ENCODE data around the gene UNKL. TPM values are rescaled to one million over a fixed set of nuclear protein-coding genes. Genes with fewer than 3 reads are reported as not detected.

The UNKL gene
- total and polyA plus RNA-seq, 7 experiments from 2014 or later = 4.0 to 152 (median 95.3) TPM

DNA sequence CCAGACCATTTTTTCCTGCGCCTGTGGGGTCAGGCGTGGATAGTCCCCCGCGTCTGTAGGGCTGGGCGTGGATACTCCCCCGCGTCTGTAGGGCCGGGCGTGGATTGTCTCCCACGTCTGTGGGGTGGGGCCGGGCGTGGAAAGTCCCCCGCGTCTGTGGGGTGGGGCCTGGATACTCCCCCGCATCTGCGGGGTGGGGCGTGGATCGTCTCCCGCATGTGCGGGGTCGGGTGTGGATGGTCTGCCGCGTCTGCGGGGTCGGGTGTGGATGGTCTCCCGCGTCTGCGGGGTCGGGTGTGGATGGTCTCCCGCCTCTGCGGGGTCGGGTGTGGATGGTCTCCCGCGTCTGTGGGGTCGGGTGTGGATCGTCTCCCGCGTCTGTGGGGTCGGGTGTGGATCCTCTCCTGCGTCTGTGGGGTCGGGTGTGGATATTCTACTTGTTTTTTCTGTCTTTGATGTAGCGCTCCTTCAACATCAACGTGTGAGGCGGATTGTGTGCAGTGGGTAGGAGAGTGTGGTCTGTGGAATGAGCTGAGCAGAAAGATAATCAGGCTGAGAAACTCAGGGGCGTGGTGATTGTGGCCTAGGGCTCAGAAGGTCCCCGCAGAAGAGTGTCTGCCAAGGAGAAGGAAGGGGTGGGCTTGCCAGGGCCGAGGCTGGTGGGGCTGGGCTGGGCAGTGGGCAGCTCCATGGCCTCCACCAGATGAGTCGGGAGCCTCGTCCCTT is 59.5 kb downstream of the UNKL start:
- no peak for DNase-seq
- Histone ChIP-seq H3K4me1 (ENCODE audit: control insufficient read depth in 2 of 2, insufficient read depth in 2 of 2, low read length in 2 of 2) (peaks cover 13 to 21% of the 10 kb centered on the region in 2 donors), H3K27me3 (ENCODE audit: control insufficient read depth in 2 of 2, insufficient read depth in 2 of 2, low read length in 2 of 2) (no peaks in the 10 kb centered on the region), H3K36me3 (ENCODE audit: control insufficient read depth in 2 of 3, insufficient read depth in 3 of 3, low read length in 3 of 3) (peaks cover 0 to 14% (median 0%) of the 10 kb centered on the region in 3 experiments), H3K27ac (ENCODE audit: low read depth, low read length) (no peak overlapping the region), H3K4me3 (ENCODE audit: low read length) (no peak overlapping the region), H3K9me3 (ENCODE audit: control insufficient read depth in 2 of 3, low read length in 3 of 3) (no peaks in the 10 kb centered on the region)
- ChIA-PET POLR2A (no interaction called here), CTCF (interaction anchor here (2.0 kb wide), 1 partner anchor 10 kb away, joined by 8 read pairs; no protein-coding TSS in a partner anchor)
- H3K27ac Mint-ChIP-seq = peak overlapping the region in 5 of 9 donors; percentile 20 to 88 (median 47)
- ATAC-seq = no peak
- peaks cover 0 to 2% (median 0%) of the 10 kb centered on the region in 5 donors for H3K36me3 Mint-ChIP-seq
- H3K27me3 Mint-ChIP-seq = peaks cover 0 to 5% (median 0%) of the 10 kb centered on the region in 5 donors
- peaks cover 0 to 18% (median 0%) of the 10 kb centered on the region in 11 donors for H3K9me3 Mint-ChIP-seq
- H3K4me3 Mint-ChIP-seq = peak overlapping the region in 3 of 10 donors; percentile 36 to 50 (median 38)
- intact Hi-C loops (cut with micrococcal nuclease) = loop anchor here in 1 of 2 donors (5.0 kb wide), 2 partner anchors 67 to 828 kb away; partner anchors contain the start of genes CAPN15 and UQCC4
- H3K4me1 Mint-ChIP-seq = peaks cover 28 to 50% (median 34%) of the 10 kb centered on the region in 7 donors

DNA sequence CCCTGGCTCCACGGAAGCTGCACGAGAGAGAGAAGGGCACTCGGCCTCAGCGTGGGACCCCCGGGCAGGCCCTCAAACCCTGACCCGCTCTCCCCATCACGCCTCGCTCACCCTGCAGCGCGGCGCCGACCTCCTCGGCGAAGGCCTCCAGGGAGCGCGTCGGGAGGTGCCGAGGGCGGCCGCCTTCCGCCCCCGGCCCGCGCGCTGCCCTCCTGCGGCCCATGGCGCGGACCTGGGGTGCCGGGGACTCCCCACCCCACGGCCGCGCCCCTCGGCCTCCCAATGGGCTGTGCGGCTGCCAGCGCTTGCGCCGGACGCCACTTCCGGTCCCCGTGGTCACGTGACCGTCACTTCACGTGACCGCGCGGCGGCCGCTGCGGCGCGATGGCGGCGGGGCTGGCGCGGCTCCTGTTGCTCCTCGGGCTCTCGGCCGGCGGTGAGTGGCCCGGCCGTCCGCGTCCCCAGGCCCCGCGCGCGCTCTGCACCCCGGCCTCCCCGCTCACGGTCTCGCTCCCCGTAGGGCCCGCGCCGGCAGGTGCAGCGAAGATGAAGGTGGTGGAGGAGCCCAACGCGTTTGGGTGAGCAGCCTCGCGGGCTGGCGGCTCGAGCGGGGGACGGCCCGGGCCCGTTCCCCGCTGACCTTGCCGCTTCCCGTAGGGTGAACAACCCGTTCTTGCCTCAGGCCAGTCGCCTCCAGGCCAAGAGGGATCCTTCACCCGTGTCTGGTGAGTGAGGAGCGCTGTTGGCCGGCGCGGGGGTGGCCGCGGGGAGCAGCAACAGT is 62.7 kb downstream of the UNKL start, which contains the start of the genes GNPTG and TSR3:
Gene GNPTG, plus strand, starts transcription at position 350 of the 781 bp plus-strand sequence. Its CDS starts 35 bp downstream, at position 385.
Gene TSR3, minus strand, starts transcription at position 297 of the 781 bp plus-strand sequence. Its CDS starts 74 bp downstream, at position 223.
- Histone ChIP-seq H3K36me3 (ENCODE audit: control insufficient read depth in 2 of 3, insufficient read depth in 3 of 3, low read length in 3 of 3) (peaks cover 0 to 31% (median 0%) of the 10 kb centered on the region in 3 experiments), H3K4me3 (ENCODE audit: low read length) (peak within 1 kb of the TSS; percentile 71), H3K27me3 (ENCODE audit: control insufficient read depth in 2 of 2, insufficient read depth in 2 of 2, low read length in 2 of 2) (no peaks in the 10 kb centered on the region), H3K27ac (ENCODE audit: low read depth, low read length) (peak within 1 kb of the TSS; percentile 81), H3K9me3 (ENCODE audit: control insufficient read depth in 2 of 3, low read length in 3 of 3) (no peaks in the 10 kb centered on the region), H3K4me1 (ENCODE audit: control insufficient read depth in 2 of 2, insufficient read depth in 2 of 2, low read length in 2 of 2) (peaks cover 13 to 21% of the 10 kb centered on the region in 2 donors)
- ChIA-PET CTCF (no interaction called here), POLR2A (interaction anchor here (0.7 to 1.2 kb wide), 3 partner anchors 10 to 859 kb away, joined by 3 to 6 read pairs (median 3); no protein-coding TSS in a partner anchor)
- Mint-ChIP-seq H3K27ac (peak within 1 kb of the TSS; percentile 75 to 96 (median 86)), H3K9me3 (peaks cover 0 to 18% (median 0%) of the 10 kb centered on the region in 11 donors), H3K36me3 (peaks cover 0 to 2% (median 0%) of the 10 kb centered on the region in 5 donors), H3K4me3 (peak within 1 kb of the TSS; percentile 81 to 90 (median 86)), H3K4me1 (peaks cover 28 to 45% (median 34%) of the 10 kb centered on the region in 7 donors), H3K27me3 (peaks cover 0 to 5% (median 0%) of the 10 kb centered on the region in 5 donors)
- ATAC-seq (peak; percentile 93), DNase-seq (peak; percentile 77 to 96 (median 86))
- intact Hi-C loops (cut with micrococcal nuclease) = loop anchor here (1.0 to 5.0 kb wide), 6 partner anchors 8 to 824 kb away; partner anchors contain the start of genes UBE2I (in 2 of the 2), CAPN15 (in 1 of the 2) and UQCC4 (in 1 of the 2)

DNA sequence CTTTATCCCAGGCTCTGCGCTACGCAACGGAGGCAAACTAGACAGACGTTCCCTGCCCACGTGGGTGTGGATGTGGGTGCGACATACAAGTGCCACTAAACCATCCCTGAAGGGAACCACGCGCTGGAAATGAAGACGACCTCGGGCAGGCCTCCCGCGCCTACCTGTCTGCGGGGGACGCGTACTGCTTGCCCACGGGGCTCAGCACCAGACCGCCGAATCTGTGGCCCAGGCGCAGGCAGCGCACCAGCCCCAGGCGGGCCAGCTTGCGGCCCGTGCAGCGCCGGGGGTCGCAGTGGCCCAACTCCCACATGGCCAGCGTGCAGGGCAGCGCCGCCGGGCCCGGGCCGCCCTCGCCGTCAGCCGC is 63.3 kb downstream of the UNKL start:
- ChIA-PET POLR2A (interaction anchor here (0.7 to 1.7 kb wide), 4 partner anchors 10 to 858 kb away, joined by 3 to 6 read pairs (median 4); partner anchors contain the start of gene UBE2I), CTCF (no interaction called here)
- DNase-seq = no peak
- peaks cover 0 to 2% (median 0%) of the 10 kb centered on the region in 5 donors for H3K36me3 Mint-ChIP-seq
- H3K4me1 ChIP-seq (ENCODE audit: control insufficient read depth in 2 of 2, insufficient read depth in 2 of 2, low read length in 2 of 2) = peaks cover 13 to 21% of the 10 kb centered on the region in 2 donors
- peaks cover 0 to 31% (median 0%) of the 10 kb centered on the region in 3 experiments for H3K36me3 ChIP-seq (ENCODE audit: control insufficient read depth in 2 of 3, insufficient read depth in 3 of 3, low read length in 3 of 3)
- peaks cover 28 to 45% (median 34%) of the 10 kb centered on the region in 7 donors for H3K4me1 Mint-ChIP-seq
- H3K9me3 ChIP-seq (ENCODE audit: control insufficient read depth in 2 of 3, low read length in 3 of 3) = no peaks in the 10 kb centered on the region
- H3K27me3 Mint-ChIP-seq = peaks cover 0 to 5% (median 0%) of the 10 kb centered on the region in 5 donors
- peak overlapping the region; percentile 71 to 88 (median 81) for H3K4me3 Mint-ChIP-seq
- H3K27ac Mint-ChIP-seq = peak overlapping the region in 8 of 9 donors; percentile 24 to 90 (median 66)
- intact Hi-C loops (cut with micrococcal nuclease) = loop anchor here (1.0 to 5.0 kb wide), 6 partner anchors 8 to 824 kb away; partner anchors contain the start of genes UBE2I (in 2 of the 2), CAPN15 (in 1 of the 2) and UQCC4 (in 1 of the 2)
- no peak for ATAC-seq
- H3K9me3 Mint-ChIP-seq = peaks cover 0 to 18% (median 0%) of the 10 kb centered on the region in 11 donors
- no peaks in the 10 kb centered on the region for H3K27me3 ChIP-seq (ENCODE audit: control insufficient read depth in 2 of 2, insufficient read depth in 2 of 2, low read length in 2 of 2)
- peak overlapping the region; percentile 71 for H3K4me3 ChIP-seq (ENCODE audit: low read length)
- H3K27ac ChIP-seq (ENCODE audit: low read depth, low read length) = peak overlapping the region; percentile 81

DNA sequence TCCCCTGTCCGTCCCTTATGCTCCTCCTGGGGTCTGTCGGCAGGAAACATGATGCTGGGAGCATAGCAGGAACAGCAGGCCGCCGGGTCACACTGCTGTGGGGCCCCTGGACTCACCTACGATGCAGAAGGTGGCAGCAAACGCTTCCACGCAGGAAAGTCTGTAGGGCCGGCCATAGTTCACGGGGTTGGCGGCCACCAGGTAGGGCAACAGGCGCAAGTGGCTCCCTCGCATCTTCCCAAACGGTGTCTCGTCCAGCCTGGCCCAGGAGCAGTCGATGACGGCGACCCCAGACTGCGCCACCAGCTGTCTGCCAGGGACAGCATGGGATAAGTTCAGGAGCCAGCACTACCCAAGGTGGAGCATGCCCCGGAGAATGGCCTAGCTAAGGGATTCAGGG is 63.8 kb downstream of the UNKL start:
- no peaks in the 10 kb centered on the region for H3K9me3 ChIP-seq (ENCODE audit: control insufficient read depth in 2 of 3, low read length in 3 of 3)
- intact Hi-C loops (cut with micrococcal nuclease) = loop anchor here (1.0 to 5.0 kb wide), 6 partner anchors 7 to 823 kb away; partner anchors contain the start of genes UBE2I (in 2 of the 2), CAPN15 (in 1 of the 2) and UQCC4 (in 1 of the 2)
- H3K36me3 ChIP-seq (ENCODE audit: control insufficient read depth in 2 of 3, insufficient read depth in 3 of 3, low read length in 3 of 3) = peaks cover 0 to 31% (median 0%) of the 10 kb centered on the region in 3 experiments
- H3K4me3 ChIP-seq (ENCODE audit: low read length) = peak overlapping the region; percentile 71
- Mint-ChIP-seq H3K36me3 (peaks cover 0 to 2% (median 0%) of the 10 kb centered on the region in 5 donors), H3K4me3 (peak overlapping the region; percentile 71 to 88 (median 81)), H3K4me1 (peaks cover 28 to 45% (median 34%) of the 10 kb centered on the region in 7 donors), H3K27ac (peak overlapping the region in 7 of 9 donors; percentile 24 to 90 (median 62)), H3K9me3 (peaks cover 0 to 18% (median 0%) of the 10 kb centered on the region in 11 donors), H3K27me3 (peaks cover 0 to 5% (median 0%) of the 10 kb centered on the region in 5 donors)
- no peak for ATAC-seq
- H3K27me3 ChIP-seq (ENCODE audit: control insufficient read depth in 2 of 2, insufficient read depth in 2 of 2, low read length in 2 of 2) = no peaks in the 10 kb centered on the region
- CTCF ChIA-PET = no interaction called here
- DNase-seq = no peak
- POLR2A ChIA-PET = interaction anchor here (0.5 to 1.7 kb wide), 4 partner anchors 9 to 352 kb away, joined by 3 to 6 read pairs (median 4); partner anchors contain the start of gene UBE2I
- H3K27ac ChIP-seq (ENCODE audit: low read depth, low read length) = peak overlapping the region; percentile 81
- peaks cover 13 to 21% of the 10 kb centered on the region in 2 donors for H3K4me1 ChIP-seq (ENCODE audit: control insufficient read depth in 2 of 2, insufficient read depth in 2 of 2, low read length in 2 of 2)

DNA sequence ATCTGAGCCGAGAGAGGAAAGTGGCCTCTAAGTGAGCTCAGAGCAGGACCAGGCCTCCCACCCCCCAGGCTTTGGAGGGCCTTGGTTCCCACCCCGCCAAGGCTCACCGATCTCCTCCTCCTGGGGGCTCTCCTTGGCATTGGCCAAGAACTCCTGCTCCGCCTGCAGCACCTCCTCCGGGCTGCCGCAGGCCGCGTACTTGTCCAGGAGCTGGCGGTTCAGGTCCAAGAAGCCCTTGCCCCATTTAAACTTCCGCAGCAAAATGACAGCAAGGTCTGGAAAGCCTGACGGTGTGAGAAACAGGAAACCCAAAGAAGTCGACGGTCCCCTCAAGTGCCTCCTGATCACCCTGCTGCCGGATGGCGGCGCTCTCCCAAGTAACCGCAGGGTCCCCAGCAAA is 64.6 kb downstream of the UNKL start:
- H3K36me3 Mint-ChIP-seq = peaks cover 0 to 2% (median 0%) of the 10 kb centered on the region in 5 donors
- peak overlapping the region in 5 of 9 donors; percentile 14 to 66 (median 62) for H3K27ac Mint-ChIP-seq
- Histone ChIP-seq H3K27ac (ENCODE audit: low read depth, low read length) (no peak overlapping the region), H3K27me3 (ENCODE audit: control insufficient read depth in 2 of 2, insufficient read depth in 2 of 2, low read length in 2 of 2) (no peaks in the 10 kb centered on the region), H3K4me1 (ENCODE audit: control insufficient read depth in 2 of 2, insufficient read depth in 2 of 2, low read length in 2 of 2) (peaks cover 13 to 21% of the 10 kb centered on the region in 2 donors), H3K36me3 (ENCODE audit: control insufficient read depth in 2 of 3, insufficient read depth in 3 of 3, low read length in 3 of 3) (peaks cover 0 to 31% (median 0%) of the 10 kb centered on the region in 3 experiments), H3K9me3 (ENCODE audit: control insufficient read depth in 2 of 3, low read length in 3 of 3) (no peaks in the 10 kb centered on the region), H3K4me3 (ENCODE audit: low read length) (no peak overlapping the region)
- ATAC-seq = no peak
- H3K9me3 Mint-ChIP-seq = peaks cover 0 to 16% (median 0%) of the 10 kb centered on the region in 11 donors
- CTCF ChIA-PET = no interaction called here
- intact Hi-C loops (cut with micrococcal nuclease) = loop anchor here in 1 of 2 donors (2.0 to 10.0 kb wide), 4 partner anchors 41 to 823 kb away; partner anchors contain the start of genes CAPN15, EME2, MRPS34 and NME3
- peak overlapping the region; percentile 38 to 88 (median 80) for H3K4me3 Mint-ChIP-seq
- H3K27me3 Mint-ChIP-seq = peaks cover 0 to 5% (median 0%) of the 10 kb centered on the region in 5 donors
- DNase-seq = no peak
- peaks cover 24 to 41% (median 28%) of the 10 kb centered on the region in 7 donors for H3K4me1 Mint-ChIP-seq
- POLR2A ChIA-PET = interaction anchor here (1.7 kb wide), 1 partner anchor 41 kb away, joined by 5 read pairs; the partner anchor contains the start of gene UBE2I

Data from naive thymus-derived CD4-positive, alpha-beta T cell (primary cell).